GM19351 (cell line): ENCODE measurements around the gene ZNF3.
A peak's percentile ranks its signal among the peaks of the same experiment; 100 is the strongest.
"Not testable (repeated sequence)": the region's sequence is repeated elsewhere in the genome, so short reads cannot be mapped to it uniquely, and the experiment has no call there.

Experiments
- ATAC-seq: cut with Tn5 transposase; IDR thresholded peaks from one replicate; pipeline ENCODE4 v1.9.1; 2021; ENCODE audit warnings: mild to moderate bottlenecking, moderate library complexity; ENCODE audit not compliant: unreplicated experiment

Gene ZNF3

GRCh38 chr7:100081535-100082102 is at the start of gene ZNF3:
TSS of gene ZNF3 (minus strand) at chr7:100081723. CDS start at chr7:100077357, 4,366 bp downstream.
- peak; percentile 82 for ATAC-seq

GRCh38 chr7:100130608-100131453 is 49.3 kb upstream of the ZNF3 start:
- ATAC-seq: no peak

GRCh38 chr7:100130220-100130607 is 48.7 kb upstream of the ZNF3 start:
- not testable (repeated sequence) for ATAC-seq

GRCh38 chr7:100128637-100128963 is 47.1 kb upstream of the ZNF3 start:
- no peak for ATAC-seq

GRCh38 chr7:100127866-100128636 is 46.5 kb upstream of the ZNF3 start:
- ATAC-seq: no peak

GRCh38 chr7:100126931-100127865 is 45.7 kb upstream of the ZNF3 start, which contains the start of gene MBLAC1:
TSS of gene MBLAC1 (plus strand) at chr7:100126967. CDS start at chr7:100127396, 429 bp downstream.
- peak; percentile 57 for ATAC-seq

GRCh38 chr7:100126239-100126930 is 44.9 kb upstream of the ZNF3 start:
- peak; percentile 24 for ATAC-seq

- ATAC-seq: no peak
These were observed 43.0 kb upstream of the ZNF3 start for GRCh38 chr7:100124301-100125230.

GRCh38 chr7:100122568-100122967 is 41.0 kb upstream of the ZNF3 start:
- no peak for ATAC-seq

GRCh38 chr7:100122067-100122466 is 40.5 kb upstream of the ZNF3 start:
- no peak for ATAC-seq

- no peak for ATAC-seq
These were observed 39.2 kb upstream of the ZNF3 start for GRCh38 chr7:100120733-100121036.

GRCh38 chr7:100119970-100120732 is 38.6 kb upstream of the ZNF3 start:
- peak; percentile 34 for ATAC-seq

GRCh38 chr7:100119072-100119969 is 37.8 kb upstream of the ZNF3 start, which contains the start of the genes CNPY4 and TAF6:
TSS of gene CNPY4 (plus strand) at chr7:100119634. CDS start at chr7:100119745, 111 bp downstream.
TSS of gene TAF6 (minus strand) at chr7:100119358. CDS start at chr7:100114209, 5,149 bp downstream.
- ATAC-seq: peak; percentile 78

GRCh38 chr7:100118388-100119071 is 37.0 kb upstream of the ZNF3 start:
- no peak for ATAC-seq

GRCh38 chr7:100115026-100115425 is 33.5 kb upstream of the ZNF3 start:
- ATAC-seq: no peak

- ATAC-seq: no peak
These were observed 30.4 kb upstream of the ZNF3 start for GRCh38 chr7:100111914-100112313.
